GM19035 (cell line): ENCODE measurements around the gene XRN2.

Experiments
- ATAC-seq: cut with Tn5 transposase; IDR thresholded peaks from one replicate; pipeline ENCODE4 v1.9.1; 2021; ENCODE audit not compliant: unreplicated experiment

XRN2 gene

GRCh38 chr20:21384308-21384892, 81.3 kb downstream of the XRN2 start:
- ATAC-seq: no peak

DNA sequence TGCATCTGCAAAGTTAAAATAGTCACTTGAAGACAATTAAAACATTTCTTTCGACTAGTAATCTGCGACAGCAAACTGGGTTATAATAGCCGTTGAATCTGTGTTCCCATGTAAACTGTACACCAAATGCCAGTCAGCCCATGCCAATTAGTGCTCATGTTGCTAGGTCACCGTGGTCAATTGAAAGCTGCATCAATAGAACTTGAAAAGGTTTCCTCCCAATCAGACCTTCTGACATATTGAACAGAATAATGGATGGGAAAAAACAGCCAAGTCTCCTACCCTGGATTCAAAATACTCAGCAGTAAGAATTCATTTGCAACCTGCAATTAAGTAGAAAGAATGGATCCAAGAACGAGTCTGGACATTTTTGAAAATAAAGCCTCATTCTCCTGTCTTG, 83.0 kb downstream of the XRN2 start:
- no peak for ATAC-seq

DNA sequence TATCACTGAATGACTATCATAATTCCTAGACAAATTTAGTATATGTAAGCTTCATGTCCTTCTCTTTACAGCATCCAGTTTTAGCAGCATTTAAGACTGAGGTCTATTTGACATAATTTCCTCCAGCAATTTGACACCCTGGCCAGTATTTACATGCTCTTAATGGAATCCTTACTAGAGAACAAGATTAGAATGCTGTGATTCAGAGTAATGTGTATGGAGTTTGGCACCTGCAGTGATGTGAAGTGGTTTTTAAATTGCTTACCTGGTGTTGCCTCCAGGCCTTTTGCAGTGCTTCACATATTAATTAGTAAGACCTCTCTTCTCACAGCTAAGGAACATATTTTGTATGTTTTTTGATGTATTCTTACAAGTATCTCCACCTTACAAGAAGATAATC, 84.4 kb downstream of the XRN2 start:
- no peak for ATAC-seq

GRCh38 chr20:21388566-21388965, 85.4 kb downstream of the XRN2 start:
- ATAC-seq: no peak

GRCh38 chr20:21389368-21389767, 86.2 kb downstream of the XRN2 start:
- no peak for ATAC-seq

DNA sequence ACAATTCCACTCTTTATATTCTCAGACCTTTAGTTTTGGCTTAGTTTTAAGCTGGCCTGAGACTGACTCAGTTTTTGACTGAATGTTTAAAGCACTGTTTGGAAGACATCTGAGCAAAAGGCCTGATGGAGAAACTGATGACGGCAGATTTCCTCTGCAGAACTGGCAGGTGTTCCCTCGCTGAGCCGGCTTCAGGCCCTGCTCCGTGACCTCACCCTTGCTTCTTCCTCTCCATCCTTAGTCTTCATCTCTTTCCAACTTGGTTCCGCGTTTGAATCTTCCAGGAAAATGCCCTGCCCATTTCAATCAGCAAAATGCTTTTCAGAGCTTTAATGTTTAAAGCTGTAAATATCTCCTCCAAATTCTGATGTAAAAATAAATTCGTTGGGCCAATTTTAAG, 87.6 kb downstream of the XRN2 start:
- no peak for ATAC-seq

- no peak for ATAC-seq
These were observed 88.2 kb downstream of the XRN2 start for GRCh38 chr20:21391185-21391971.

DNA sequence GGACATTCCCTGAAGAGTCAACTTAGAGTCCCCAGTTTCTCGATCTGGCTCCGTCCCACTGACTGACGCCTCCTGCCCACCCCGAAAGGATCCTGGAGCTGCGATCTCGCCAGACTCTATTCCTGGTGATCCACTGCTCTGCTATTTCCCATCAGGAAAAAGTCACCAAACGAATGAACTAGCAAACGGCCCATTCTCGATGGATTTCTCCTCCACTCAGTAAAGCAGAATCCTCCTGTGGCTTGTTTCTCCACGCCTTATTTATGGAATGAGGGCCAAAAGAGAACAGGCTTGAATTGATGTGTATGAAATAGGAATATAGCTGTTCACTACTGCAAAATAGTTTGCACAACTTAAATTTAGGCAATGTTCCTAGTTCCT, 88.8 kb downstream of the XRN2 start:
- no peak for ATAC-seq

GRCh38 chr20:21393166-21393565, 90.0 kb downstream of the XRN2 start:
- no peak for ATAC-seq

- ATAC-seq: no peak
These were observed 90.8 kb downstream of the XRN2 start for GRCh38 chr20:21393816-21394519.

DNA sequence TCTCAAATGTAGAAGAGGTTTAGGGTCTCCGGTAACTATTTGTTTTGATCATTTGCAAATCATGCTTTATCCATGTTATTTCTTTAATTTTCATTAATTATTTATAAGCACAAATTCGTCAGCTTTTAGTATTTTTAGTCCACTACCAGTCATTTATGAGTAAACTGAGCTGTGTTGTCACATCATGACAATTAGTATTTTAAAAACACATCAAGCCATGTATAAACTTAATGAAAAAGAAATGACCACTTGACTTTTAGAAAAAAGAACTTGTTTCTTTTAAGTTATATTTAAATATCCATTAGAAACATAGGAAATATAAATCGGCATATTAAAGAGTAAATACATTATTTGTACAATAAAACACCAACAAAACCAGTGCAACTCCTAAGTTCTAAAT, 91.4 kb downstream of the XRN2 start:
- no peak for ATAC-seq

DNA sequence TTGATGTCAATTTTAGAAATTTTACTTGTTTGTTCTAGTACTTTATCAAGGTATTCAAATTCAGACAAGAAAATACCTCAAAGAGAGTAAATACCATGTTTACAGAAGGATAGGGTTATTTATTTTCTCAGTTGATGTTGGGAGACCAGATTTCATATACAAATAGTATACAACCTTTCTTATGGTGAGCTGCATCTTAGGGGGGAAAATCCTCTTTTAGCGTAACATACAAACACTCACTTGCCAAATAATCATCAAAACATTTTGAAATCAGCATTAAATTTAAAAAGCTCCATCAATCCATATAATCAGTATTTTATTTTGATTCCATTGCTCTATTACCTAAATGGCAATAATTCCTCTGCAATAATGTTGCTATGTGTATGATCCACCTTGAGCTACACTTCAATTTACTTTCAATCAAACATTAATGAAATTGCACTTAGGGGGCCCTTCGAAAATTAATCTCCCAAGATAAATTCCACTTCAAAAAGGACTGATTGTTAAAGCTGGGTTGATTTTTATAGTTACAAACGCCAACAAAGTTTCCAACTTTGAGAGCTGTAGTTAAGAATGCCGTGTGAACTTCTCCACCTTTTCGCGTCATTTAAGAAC, 92.0 kb downstream of the XRN2 start:
- ATAC-seq: no peak

DNA sequence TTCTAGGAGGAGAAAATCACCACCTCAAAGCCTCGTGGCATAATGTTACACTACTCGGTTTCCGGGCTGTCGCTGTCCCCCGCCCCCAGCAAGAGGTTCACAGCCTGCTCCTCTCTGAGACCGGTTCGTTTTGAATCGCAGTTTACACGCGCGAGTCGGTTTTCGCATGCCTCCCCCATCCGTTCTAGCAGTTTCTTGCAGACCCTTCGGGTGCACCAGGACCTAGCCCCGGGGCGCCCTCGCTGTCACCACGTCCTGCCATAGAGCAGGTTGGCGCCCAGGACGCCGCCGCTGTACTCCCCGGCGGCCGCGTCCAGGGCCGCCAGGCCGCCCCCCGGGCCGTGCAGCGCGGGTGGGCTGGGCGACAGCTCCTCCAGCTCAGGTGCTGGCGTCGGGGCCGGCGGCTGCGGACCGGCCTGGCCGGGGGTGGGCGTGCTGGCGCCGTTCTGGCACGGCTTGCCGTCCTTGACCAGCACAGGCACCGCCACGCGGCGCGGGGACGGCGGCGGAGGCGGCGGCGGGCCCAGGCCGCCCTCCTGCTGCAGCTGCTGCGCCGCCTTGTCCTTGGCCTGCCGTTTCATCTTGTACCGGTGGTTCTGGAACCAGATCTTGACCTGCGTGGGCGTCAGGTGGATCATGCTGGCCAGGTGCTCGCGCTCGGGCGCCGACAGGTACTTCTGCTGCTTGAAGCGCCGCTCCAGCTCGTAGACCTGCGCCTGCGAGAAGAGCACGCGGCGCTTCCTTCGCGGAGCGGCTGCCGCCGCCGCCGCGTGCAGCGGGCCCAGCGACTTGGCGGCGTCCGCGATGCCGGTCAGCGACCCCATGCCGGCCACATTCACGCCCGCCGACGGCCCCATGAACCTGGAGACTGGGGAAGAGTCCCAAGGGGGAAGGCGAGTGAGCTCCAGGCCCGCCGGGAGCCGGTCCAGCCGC, 92.8 kb downstream of the XRN2 start:
- ATAC-seq: no peak

GRCh38 chr20:21396599-21397340, 93.6 kb downstream of the XRN2 start:
- no peak for ATAC-seq

DNA sequence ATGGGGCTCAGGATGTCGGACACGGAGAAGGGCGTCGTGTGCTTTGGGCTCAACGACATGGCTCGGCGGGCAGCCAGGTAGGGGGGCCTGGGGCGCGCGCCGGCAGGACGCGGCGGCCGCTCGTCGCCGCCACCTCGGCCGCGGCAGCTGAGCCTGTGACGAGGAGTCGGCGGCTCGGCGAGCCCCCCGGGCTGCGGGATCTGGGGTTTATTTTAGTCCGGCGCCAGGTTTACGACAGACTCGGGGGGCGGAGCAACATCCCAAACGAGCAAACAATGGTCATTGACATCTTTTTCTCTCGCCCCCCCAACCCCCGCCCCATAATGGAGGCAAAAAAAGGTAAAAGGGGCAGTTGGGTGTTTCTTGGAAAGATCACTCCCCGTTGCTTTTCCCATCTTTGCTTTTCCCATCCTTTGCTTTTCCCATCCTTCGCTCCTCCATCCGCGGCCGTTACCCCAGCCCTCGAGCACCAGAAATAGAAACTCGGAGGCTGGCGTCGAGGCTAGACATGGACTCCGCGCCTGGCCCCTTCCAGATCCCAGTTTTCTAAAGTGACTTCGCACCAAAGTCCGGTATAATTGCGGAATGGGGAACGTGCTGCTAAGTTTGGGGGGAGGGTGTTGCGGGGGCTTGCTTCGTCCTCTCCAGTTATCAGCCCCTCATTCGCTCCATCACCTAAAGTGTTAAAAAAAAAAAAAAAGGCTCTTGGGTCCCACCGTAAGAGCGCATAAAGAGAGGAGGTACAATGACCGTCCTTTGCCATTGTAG, 94.4 kb downstream of the XRN2 start, which contains the start of gene NKX2-4:
TSS of gene NKX2-4 (minus strand) at position 186 of the 768 bp plus-strand sequence. CDS start at position 59, 127 bp downstream.
- no peak for ATAC-seq

DNA sequence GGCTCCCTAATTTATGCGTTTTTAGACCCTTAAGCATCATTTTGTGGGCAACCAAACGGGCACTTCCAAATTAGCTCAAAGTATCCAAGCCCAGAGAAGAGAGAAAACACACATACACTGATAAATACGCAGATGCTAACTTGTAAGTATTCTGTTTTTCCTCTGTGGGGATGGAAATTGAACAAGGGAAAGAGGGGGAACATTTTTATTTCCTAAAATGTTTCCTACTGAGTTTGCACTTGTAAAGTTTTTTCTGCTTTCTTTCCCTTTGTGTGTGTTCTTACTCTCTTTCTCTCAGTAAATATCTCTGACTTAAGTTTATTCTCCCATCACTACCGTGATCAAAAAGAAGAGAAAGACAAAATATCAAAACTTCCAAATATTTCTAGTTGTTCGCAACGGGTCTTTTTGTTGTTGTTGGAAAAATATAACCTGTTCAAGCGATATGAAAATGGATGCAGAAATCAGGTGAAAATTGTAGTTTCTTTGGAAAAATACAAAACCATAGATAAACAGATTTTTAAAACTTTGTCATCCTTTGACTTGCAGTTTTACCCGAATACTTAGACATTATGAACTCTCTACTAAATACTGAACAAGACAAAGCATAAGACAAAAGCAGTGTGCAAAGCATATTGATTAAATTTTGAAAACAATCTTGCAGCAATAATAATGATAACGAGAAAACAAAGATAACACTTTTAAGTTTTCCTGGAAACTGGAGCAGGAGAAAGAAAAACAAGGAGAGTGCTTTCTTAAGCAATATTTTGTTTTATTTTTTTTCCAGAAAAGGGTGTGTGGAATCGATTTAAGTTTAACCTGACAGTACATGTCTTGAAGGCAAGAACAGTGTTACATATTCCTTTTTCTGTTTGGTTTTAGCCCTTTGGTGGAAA, 95.2 kb downstream of the XRN2 start:
- ATAC-seq: no peak

- ATAC-seq: no peak
These were observed 95.9 kb downstream of the XRN2 start for GRCh38 chr20:21399005-21399475.

GRCh38 chr20:21411725-21412124, 108.6 kb downstream of the XRN2 start:
- ATAC-seq: no peak
